Ishikawa (cell line): Measurements from ENCODE around the gene KDM4B.

Experiments
- EP300 ChIP-seq: IDR thresholded peaks from 2 replicates; pipeline ENCODE4 v1.6.1; 2012; ENCODE audit warnings: borderline replicate concordance
- RAD21 ChIP-seq: IDR thresholded peaks from 2 replicates; pipeline ENCODE4 v1.6.1; 2012; ENCODE audit warnings: low read depth
- TF ChIP-seq, protein P1 (sequence below): IDR thresholded peaks from 2 replicates; pipeline ENCODE4 v1.6.1; 2012

DNA sequence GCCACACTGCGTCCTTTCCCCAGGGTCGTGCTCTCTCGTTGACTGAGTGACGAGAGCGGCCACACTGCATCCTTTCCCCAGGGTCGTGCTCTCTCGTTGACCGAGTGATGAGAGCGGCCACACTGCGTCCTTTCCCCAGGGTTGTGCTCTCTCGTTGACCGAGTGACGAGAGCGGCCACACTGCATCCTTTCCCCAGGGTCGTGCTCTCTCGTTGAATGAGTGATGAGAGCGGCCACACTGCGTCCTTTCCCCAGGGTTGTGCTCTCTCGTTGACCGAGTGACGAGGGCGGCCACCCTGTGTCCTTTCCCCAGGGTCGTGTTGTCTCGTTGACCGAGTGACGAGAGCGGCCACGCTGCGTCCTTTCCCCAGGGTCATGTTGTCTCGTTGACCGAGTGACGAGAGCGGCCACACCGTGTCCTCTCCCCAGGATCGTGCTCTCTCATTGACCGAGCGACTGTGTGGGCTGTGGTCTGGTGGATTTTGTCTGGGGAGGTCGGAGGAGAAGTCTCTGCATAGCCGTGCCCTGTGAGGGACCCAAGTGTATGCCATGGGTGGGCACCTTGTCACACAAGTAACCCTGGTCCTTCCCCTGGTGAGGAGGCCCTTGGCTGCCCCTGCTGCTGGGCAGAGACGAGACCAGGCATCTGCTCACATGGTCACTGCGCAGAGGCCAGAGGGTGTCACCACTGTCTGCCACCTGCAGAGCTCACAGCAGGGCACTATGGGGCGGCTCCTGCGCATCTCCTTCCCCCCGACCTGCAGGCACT lies 107.7 kb downstream of the KDM4B start:
- no peak for TF ChIP-seq EP300
- TF ChIP-seq, protein P1, sequence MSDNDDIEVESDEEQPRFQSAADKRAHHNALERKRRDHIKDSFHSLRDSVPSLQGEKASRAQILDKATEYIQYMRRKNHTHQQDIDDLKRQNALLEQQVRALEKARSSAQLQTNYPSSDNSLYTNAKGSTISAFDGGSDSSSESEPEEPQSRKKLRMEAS: no peak
- no peak for TF ChIP-seq RAD21
